ENCODE results near the gene NALCN.

NALCN gene

DNA sequence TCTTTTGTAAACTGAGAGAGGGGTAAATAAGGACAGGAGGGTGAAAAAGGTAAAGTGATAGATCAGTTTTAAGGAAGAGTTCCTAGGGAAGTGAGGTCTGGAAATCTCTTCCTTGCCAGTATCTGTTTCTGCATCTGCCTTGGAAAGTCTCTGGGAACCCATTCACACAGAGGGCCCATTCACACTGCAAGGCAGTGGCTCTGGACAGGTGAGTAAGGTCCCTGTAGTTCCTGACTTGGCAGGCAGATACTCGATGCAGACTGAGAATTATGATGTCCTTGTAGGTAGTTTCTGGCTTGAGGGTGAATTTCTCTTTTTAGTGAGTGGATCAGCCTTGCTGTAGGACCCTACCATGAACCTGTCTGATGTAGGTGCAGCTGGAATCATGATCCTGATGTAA lies 293.3 kb downstream of the NALCN start:
- DNase-seq (ENCODE audit: low read depth), result no peak

DNA sequence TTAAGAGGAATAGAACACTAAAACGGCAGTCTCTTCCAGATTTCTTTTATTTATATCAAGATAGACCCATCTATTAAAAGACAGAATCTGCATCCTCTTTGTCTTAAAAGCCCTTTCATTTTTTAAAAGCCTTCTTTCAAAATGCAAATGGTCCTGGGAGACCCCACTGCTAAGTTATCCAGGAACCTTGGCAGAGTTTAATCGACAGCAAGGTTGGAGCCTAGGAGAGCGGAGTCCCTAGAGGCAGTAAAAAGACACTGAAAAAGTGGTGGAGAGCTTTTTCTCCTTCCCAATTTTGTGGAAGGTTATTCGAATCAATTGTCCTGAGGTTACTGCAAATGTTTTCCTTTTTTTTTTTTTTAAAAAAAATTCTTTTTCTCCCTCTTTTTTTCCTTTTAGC lies 294.7 kb downstream of the NALCN start:
- DNase-seq (ENCODE audit: low read depth), result no peak

DNA sequence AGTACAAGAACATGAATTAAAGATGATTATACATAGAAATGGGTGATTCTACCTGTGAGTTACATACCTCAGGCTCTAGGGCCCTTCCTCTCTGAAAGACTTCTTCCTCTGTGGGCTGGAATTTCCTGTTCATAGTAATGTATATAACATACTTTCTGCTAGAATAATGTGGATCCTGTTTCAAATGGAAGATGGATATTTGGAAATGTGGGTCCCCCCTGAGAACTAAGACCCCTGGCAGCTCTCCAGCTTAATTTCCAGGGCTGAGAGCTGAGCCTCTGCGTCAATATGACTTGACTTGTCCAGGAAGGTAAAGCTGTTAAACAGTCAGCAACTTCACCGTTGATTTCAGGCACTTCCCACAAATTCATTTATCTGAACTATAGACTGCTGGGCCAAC lies 296.3 kb downstream of the NALCN start:
- DNase-seq (ENCODE audit: low read depth), result no peak

DNA sequence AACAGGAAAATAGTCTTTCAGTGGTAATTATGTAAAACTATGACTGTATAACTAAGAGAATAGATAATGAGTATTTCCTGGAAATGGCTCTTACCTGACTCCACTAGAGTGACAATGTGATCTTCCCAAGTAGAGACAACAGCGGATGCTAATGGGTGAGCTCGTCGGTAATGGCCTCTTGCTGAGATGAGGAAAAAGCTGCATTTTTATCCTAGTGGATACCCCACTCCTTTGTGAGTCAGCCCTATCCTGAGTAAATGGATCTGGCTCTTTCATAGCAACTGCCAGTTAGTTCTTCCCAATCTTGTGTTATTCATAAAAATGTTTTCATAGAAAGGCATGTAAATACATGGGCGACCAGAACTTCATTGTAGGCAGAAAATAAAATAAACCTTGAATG lies 299.5 kb downstream of the NALCN start:
- DNase-seq (ENCODE audit: low read depth), result no peak

DNA sequence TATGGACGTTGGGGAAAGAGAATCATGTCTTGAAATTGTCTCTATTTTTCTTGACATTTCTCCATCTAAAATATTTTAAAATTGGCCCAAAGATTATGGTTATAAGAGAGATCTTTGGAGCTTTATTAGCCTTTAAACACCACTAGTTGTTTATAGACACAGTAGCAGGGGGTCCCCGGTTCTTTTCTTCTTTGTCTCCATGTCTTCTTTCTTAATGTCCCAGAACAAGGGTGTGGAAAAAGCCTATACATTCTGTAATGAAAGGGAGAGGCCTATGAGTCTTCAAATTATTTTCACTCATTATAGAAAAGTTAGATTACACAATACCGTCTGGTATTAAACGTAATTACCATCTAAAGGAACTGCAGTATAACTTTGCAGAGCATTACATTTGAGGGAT lies 300.0 kb downstream of the NALCN start:
- DNase-seq (ENCODE audit: low read depth), result no peak

DNA sequence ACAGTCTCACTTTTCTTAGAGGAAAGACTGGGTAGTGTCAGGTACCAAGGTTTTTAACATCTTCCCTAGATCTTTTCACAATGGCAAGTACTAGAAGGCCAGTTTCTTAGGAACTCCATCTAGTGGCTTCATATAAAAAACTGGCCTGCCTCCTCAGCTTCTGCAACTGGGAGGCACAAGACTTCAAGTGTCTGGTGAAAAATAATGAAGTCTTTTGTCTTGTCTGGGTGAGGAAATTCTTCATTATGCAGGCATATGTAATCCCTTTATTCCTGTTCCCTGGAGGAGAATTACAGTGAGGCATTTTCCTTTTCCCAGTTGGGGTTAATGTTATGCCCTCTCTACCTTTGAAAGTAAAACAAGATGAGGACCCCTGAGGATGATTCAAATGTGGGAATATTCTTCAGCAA lies 300.5 kb downstream of the NALCN start:
- no peak for DNase-seq (ENCODE audit: low read depth)

DNA sequence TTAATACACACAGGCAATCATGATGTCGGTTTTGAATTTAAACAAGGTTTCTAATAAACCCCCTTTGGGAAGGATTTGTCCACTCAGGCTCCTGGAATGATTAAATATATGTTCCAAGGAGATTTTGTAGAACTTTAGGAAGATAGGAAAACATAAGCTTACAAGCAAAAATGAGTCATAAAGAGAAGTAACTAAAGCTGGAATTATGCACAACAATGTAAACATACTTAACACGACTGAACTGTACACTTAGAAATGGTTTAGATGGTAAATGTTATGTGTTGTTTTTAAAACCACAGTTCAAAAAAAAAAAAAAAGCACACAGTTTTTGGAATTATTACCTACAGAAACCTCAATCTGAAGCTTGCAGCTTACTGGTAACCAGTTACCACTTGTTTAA lies 304.4 kb downstream of the NALCN start:
- no peak for DNase-seq (ENCODE audit: low read depth)

DNA sequence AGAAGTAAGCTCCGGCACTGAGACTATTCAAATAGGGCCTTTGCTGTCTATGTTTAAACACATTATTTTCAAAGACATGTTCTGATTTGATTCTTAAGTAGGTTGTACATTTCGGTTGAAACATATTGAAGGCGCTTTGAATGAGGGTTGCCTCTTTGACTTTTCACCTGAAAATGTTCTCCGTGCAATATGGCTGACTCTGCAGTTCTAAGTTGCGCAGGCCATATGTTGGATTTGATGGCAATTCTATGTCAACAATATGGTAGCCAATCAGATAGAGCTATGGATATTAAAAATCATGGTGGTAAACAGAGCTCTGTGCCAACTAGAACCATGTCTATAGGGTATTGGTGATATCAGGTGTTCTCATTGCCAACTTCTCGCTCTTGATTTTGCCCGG lies 307.3 kb downstream of the NALCN start:
- DNase-seq (ENCODE audit: low read depth), result no peak

DNA sequence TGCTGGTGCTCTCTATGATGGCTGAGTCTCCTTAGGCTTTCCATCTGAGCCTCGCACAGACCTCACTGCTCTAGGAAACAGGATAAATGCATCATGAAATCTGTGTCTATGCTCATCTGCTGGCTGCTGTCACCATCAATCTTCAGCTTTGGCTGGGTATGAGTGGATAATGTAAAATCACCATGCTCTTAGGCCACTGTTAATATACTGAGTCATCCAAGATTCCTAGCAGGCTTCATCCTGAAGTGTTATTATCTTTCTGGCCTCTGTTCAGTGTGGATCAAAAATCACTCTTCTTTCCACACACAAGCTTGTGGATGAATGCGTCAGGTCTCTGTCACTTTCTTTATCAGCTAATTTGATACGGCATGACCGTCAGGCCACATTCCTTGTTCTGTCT lies 317.4 kb downstream of the NALCN start:
- no peak for DNase-seq (ENCODE audit: low read depth)

DNA sequence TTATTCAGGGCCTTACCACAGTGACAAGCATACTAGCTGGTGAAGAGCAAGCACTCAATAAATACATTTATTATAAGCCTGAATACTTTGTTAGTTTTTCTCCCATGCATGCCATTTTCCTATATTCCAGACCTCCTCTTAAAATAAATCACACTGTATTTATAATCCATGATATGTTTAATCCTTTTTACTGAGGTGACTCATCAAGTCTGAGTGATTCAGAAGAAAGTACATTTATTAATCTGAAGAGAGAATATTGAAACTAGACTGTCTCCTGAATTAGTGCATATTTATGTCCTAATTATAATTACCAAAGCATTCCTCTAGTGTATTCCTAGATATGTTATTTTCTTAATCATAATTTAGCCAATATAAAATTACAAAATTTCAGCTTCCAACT lies 323.3 kb downstream of the NALCN start:
- DNase-seq (ENCODE audit: low read depth), result no peak

DNA sequence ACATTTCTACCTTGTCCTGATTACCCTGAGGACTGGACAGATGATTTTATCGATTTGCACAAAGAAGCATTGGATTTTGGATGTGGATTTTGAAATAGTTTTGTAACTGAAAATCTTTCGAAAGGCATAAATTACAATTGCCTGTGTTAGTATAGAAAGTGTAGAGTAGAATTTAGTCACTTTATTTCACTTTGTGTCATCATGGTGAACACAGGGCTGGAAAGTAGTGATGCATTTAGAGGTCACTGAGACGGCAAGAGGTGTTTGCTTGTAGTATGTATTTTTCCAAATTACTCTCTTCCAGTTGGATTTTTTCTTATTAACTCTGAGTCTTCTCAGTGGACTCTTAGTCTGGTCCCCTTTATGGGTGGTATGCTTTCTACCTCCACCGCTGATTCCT lies 326.0 kb downstream of the NALCN start:
- no peak for DNase-seq (ENCODE audit: low read depth)

DNA sequence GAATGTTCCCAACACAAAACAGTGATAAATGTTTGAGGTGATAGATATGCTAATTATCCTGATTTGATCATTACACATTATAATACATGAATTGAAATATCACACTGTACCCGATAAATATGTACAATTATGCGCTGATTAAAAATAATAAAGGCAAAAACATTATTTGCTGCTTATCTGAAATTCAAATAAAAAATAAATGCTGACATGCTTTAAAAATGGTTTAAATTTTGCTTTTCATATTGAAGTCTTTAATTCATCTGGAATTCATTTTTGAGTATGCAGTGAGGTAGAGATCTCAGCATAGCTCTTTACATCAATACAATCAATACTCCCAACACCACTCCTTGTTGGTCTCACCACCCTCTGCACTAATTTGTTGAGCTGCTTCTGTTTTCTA lies 330.8 kb downstream of the NALCN start:
- DNase-seq (ENCODE audit: low read depth), result no peak

DNA sequence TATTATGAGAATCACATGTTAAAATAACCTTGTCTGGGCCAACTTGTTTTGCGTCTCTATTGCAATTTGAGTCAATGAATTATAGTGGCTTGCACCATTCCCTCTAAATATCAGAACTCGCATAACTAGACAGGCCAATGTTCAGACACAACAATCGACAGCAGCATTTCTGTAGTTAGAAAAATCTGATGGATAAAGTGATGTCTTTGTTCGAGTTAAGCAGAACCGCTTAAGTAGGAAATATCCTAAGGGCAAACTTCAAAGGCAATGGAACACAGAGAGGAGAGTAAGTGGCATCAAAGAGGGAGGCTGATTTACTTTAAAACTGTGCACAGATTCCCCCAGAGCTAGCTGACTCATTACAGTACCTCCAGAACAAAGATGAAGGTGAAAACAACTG lies 333.9 kb downstream of the NALCN start:
- DNase-seq (ENCODE audit: low read depth), result no peak

DNA sequence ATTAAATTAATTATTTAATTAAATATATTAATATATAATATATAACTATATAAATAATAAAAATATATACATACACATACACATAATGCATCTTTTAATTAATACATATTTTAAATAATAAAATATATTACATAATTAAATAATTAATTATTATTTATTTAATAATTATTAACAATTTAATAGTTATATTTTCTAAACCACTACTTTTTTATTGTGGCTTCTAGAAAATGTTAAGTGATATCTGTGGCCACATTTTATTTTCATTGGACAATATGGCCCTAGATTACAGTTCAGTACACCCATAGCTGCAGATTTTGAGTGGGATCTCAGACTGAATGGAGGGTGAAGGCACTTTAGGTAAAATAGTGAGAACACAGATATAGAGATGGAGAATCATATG lies 335.7 kb downstream of the NALCN start:
- DNase-seq (ENCODE audit: low read depth), result no peak

DNA sequence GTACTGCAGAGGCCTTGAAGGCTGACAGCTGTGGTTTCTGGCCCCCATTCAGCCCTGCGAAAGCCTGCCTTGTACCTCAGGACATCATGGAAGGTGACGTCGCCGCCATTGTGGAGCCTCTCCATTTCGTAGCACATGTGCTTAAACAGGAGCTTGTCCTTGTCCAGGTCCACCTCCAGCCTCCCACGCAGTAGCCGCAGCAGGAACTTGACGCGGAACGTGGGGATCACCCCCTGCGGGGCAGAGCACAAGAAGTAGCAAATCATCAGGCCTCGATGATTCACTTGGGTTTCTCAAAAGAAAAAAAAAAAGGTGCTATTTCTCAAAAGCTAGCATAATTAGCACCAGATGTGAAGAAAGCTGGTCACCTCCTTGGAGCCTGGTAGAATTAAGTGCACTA lies 351.0 kb downstream of the NALCN start:
- peak; percentile 5 for DNase-seq (ENCODE audit: low read depth)

DNA sequence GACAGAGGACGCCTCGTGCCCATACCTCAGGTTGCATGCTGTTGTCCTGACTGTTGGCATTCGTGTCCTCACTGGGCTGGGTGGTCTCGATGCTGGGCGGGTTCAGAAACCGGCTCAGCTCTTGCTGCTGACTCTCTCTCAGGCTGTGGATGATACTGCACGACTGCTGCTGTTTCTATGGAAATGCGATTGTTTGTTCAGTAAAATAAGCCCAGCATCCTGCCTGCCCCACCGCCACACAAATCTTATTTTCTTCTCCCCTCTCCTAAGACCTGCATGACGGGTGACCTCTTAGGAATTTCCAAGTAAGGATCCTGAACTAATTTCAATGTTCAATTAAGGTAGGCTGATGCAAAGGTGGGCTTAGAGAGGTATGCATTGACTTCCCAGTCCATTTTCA lies 356.5 kb downstream of the NALCN start:
- no peak for DNase-seq (ENCODE audit: low read depth)

DNA sequence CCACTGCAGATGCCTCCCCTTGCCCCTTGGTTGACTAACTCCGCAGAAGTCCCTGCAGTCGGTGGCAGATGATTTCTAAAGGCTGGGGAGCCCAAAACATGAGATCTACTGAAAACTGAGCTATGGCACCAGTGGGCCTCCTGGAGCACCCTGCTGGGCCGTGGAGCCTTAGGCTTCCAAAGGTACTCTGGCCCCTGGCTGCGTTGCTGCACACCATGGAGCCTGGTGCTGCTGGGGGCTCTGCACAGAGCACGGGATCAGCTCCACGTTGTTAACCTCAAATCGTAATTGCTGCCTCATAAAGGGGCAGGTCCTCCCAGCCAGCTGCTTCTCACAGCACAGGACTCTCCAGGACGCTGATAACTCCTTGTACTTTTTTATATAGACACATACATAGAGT lies 357.5 kb downstream of the NALCN start:
- DNase-seq (ENCODE audit: low read depth), result no peak

DNA sequence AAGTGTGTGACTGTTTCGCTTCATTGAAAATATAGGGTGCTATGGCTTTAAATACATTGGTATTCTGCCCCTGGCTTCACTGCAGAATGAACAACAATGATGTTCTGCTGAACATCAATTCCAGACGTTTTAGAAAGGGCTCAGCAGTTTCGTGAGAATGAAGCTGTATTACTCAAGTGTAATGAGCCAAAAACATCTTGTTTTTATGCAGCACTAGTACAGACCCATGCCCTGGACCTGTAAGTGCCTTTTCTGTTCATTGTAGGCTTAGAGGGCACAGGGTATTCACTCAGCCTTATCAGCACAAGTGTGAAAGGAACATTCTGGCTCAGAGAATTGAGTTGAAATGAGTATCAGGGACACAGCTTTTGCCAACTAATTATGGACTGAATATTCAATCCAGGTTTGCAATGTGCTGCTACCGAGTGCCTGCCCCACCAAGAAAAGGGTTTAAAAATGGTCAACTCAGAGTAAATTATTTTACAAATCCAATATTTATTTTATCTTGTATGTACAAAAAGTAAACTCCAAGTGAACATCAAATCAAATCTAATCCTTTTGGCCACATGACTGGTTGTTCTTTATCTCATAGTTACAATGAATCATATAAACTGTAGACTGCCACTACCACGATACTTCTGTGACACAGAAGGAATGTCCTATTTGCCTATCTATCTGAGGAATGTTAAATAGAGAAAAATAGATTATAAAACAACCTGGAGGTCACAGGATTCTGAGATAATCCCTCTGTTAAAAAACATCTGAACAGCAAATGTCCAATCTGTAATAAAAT lies 362.8 kb downstream of the NALCN start:
- DNase-seq (ENCODE audit: low read depth), result no peak

DNA sequence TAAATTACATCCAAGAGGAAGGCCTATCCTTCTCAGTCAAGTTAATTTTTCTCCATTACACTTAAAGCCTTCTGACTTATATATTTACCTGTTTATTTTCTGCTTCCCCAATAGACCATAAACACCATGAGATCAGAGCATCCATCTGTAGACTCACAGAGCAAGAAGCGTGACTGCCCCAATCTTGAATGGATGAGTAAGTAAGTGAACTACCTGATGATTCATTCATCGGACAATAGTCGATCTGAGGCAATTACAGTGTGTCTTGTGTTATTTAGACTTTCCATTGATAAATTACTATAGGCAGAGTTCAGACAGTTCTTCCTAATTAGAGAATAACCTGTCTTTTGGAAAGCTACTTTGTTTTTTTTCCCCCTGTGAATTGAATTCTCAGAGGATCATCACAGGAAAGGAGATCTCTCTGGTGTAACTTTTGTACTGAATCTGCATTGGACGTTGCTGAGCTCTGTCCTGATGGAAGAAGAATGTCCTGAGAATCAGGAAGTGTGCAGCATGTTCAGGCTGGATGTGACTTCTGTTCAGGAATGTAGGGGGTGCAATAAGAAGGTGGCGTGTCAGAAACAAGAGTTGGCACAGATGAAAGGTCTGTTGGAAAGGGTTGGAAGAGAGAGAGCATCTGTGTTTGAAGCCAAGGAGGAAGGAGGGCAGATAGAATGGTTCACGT lies 367.0 kb downstream of the NALCN start:
- DNase-seq (ENCODE audit: low read depth), result no peak

DNA sequence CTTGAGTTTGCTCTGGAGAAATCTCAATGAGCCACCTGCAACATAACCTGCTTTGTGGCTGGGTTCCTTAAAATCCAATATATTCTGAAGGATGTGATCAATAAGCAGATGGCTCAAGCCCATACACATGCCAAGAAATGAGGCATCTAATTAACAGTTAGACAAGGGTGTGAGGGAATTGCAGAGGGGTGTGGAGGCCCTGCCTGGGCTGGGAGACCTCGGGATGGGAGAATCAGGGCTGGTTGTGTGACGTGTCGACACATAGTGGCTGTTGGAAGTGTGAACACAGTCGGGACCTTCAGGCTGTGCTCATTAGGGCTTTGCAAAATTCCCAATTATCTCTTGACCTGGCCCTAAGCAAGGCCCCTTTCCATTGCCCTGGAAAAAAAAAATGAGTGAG lies 379.8 kb downstream of the NALCN start:
- no peak for DNase-seq (ENCODE audit: low read depth)

DNA sequence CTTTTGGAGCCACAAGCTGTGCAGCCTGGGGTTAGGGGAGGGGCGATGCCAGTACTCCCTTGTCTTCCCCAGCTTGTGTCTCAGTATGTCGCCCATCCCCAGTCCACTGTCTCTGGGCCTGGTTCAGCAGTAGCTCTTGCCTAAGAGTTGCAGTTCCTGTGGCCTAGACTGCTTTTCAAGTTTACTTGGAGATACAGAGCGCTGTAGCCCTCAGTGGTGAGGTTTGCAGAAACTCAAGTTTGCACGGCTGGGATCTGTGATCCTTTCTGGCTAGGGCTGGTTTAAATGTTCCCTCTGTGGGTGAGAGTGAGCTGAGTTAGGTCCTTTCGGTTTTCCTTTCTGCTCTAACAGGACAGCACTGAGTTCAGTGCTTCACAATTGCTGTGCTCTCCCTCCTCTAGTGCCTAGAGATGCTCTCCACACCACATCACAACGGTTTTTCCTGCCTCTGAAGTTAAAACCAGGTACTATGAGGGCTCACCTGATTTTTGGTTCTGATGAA lies 381.1 kb downstream of the NALCN start:
- no peak for DNase-seq (ENCODE audit: low read depth)

DNA sequence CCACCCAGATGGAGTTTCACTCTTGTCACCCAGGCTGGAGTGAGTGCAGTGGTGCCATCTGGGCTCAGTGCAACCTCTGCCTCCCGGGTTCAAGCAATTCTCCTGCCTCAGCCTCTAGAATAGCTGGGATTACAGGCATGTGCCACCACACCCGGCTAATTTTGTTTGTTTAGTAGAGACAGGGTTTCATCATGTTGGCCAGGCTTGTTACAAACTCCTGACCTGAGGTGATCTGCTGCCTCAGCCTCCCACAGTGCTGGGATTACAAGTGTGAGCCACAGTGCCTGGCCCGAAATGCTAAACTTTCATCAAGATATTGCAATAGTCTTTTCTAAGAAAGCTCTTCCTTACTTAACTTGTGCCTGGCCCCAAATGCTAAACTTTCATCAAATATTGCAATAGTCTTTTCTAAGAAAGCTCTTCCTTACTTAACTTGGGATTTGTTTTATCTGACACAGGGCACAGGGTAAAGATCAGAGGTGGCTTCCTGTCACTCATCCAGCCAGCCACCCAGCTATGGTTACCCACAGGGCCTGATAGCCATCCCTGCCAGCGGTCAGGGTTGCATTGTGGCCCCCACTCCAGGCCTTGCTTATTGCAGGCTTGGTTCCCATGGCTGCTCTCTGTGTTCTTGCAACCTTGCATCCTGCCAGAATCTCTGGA lies 389.4 kb downstream of the NALCN start:
- DNase-seq (ENCODE audit: low read depth), result no peak

DNA sequence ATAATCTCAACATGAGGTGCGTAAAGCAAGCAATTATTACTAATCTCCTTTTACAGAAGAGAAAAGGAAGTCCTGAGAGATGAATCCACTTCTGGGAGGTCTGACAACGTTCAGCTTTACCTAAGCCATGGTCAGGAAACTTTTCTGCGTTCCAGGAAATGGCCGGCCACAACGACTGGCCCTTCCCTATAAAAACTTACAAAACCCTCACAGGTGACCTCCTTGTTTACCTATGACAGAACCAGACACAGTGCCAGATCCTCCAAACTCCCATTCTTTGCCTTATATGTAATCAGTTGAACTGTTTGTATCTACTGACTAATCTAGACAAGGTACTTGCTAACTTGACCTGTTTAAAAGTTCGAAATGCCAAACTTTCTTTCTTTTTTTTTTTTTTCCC lies 390.0 kb downstream of the NALCN start:
- DNase-seq (ENCODE audit: low read depth), result no peak

All from fibroblast of gingiva (primary cell).